Measurements from ENCODE around the gene TTC23. TPM values are rescaled to one million over a fixed set of nuclear protein-coding genes. Genes with fewer than 3 reads are reported as not detected.

TTC23 gene
- total RNA-seq, 1 experiment from 2014 or later, result 22.6 TPM

- DNase-seq (ENCODE audit: low read depth), result peak; percentile 55
Measured at GRCh38 chr15:99104788-99105513, 144.4 kb downstream of the TTC23 start, which contains the start of gene SYNM. SYNM (plus strand) TSS chr15:99105080; CDS start chr15:99105200, 120 bp downstream.

DNA sequence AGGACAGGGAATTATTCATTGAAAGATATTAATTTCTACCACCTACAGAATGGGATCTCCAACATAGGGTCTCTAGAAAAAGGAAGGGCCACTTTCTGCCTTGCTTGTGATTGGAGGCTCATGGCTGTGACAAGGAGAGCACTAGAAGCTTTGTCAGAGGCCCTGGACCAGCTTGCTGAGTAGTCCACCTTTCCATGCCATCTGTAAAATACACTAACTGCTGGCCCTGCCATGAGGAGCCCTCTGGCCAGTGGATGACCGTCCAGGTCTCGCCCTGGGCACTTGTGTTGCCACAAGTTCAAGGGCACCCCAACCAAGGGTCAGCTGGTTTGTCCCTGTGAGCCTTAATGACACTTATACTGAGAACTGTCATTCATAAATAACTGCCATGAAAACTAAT, 146.1 kb downstream of the TTC23 start:
- no peak for DNase-seq (ENCODE audit: low read depth)

- no peak for DNase-seq (ENCODE audit: low read depth)
Measured at GRCh38 chr15:99102332-99103235, 146.8 kb downstream of the TTC23 start.

DNA sequence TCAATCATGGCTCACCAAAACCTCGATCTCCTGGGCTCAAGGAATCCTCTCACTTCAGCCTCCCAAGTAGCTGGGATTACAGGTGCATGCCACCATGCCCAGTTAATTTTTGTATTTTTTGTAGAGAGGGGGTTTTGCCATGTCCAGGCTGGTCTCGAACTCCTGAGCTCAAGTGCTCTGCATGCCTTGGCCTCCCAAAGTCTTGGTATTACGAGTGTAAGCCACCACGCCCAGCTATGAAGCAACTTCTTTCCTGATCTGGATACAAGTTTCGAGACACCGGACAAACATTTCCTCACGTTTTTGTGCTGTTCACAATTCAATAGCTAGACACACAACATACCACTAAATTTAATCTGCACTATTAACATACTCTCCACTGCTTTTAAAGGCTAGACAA, 147.9 kb downstream of the TTC23 start:
- no peak for DNase-seq (ENCODE audit: low read depth)

GRCh38 chr15:99100245-99101173, 148.9 kb downstream of the TTC23 start:
- peak; percentile 65 for DNase-seq (ENCODE audit: low read depth)

GRCh38 chr15:99099661-99100060, 149.7 kb downstream of the TTC23 start:
- no peak for DNase-seq (ENCODE audit: low read depth)

DNA sequence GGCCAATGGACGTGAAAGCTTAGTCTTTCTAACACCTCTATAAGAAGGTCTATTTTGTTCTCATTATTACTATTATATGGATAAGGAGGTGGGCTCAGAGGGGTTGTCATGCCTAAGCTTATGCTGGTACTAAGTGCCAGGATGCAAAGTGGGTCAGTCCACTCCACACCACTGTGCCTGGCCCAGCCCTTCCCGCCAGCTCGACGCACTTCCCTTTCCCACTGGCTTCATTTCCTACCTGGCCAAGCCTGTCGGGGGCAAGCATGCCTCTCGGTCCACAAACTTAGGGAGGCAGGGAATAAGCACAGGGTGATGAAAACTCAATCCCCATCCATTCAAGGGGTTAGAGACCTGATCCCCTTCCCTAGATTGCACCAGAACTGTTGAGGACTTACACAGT, 150.4 kb downstream of the TTC23 start:
- no peak for DNase-seq (ENCODE audit: low read depth)

GRCh38 chr15:99098426-99098825, 151.0 kb downstream of the TTC23 start:
- no peak for DNase-seq (ENCODE audit: low read depth)

DNA sequence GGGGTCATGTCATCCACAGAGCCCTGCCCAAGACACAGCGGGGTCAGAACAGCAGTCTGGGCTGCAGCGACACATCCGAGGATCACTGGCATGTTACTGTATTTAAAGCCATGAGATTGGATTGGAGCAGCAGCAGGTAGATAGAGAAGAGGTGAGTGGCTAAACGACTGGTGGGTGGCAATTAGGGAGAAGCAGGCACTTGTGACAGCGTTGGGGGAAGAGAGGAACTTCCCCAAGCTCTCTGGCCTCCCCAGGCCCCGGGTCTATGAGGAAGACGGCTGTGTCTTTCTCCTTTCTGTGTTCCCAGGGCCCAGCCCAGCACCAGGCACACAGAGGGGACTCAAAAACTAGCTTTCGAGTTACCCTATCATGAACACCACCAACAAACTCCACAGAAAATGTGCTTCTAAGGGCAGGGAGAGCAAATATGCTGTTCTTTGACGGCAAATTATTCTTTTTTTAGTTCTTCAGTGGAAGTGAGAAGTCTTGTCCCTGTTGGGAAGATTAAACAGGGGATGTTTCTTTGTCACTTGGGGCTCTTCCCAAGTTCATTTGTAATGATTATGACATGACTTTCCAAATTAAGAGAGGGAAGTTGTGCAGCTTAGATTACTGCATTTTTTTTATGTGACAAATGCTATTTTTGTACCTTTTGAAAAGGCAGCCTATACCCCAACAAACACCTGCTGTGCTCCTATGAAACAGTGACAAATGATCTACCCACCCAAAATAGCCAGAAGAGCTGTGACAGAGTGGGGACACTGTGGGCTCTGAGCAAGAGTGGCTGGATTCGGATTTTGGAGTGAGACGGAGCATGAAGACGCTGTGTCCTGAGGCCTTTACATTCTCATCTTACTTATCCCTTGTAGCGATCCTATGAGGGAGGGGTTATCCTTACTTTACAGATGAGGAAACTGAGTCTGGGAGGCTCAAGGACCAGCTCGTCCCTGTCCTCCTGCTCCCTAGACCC, 151.7 kb downstream of the TTC23 start:
- no peak for DNase-seq (ENCODE audit: low read depth)

- DNase-seq (ENCODE audit: low read depth), result peak; percentile 15
Measured at GRCh38 chr15:99096894-99097426, 152.4 kb downstream of the TTC23 start.

DNA sequence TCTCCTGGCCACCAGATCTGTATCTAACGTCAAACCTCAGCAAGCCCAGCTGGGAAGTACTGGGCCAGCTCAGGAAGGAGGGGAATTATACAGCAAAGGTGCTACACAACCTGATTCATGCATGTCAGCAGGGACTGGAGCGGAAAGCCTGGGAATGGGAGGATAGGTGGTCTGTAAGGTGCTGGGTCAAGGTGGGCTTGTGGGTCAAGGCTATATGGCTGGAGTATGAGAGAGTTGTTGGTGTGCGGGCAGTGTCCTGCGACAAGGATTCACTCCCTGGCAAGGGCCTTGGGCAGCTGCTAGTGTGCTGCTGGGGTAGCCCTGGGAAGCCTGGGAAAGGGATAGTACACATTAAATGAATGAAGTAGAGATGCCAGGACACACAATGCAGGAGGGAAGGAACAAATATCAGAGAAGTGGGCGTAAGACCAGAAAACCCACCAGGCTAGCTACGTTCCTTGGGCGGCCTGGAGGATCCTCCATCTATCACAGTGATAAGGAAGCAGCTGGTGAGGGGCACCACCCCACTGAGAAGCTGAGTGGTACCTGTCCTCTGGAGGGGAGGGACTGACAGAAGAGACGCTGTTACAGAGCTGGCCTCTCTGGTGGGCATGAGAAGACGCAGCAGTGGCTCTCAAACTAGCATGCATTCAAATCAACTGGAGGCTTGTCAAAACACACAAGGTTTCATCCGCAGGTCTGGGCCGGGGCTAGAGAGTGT, 153.0 kb downstream of the TTC23 start:
- DNase-seq (ENCODE audit: low read depth), result no peak

DNA sequence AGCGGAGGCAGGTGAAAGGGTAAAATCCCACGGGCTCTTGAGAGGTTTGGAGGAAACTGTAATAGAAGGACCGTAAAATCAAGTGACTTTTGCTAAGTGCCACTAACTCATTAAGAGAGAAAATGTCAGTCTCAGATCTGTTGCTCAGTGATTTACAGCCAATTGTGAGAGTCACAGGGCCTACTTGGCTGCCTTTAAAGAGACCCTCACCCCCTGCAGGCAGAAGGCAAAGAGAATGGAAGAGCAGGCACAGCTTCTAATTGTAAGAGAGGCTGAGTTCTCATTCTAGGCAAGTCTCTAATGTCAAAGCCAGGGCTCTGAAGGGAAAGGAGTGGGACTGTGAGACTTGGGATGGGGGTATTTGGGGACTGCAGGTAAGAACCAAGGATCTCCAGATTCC, 153.8 kb downstream of the TTC23 start:
- no peak for DNase-seq (ENCODE audit: low read depth)

GRCh38 chr15:99092554-99093172, 156.7 kb downstream of the TTC23 start:
- DNase-seq (ENCODE audit: low read depth), result no peak

GRCh38 chr15:99090938-99091337, 158.4 kb downstream of the TTC23 start:
- DNase-seq (ENCODE audit: low read depth), result no peak

DNA sequence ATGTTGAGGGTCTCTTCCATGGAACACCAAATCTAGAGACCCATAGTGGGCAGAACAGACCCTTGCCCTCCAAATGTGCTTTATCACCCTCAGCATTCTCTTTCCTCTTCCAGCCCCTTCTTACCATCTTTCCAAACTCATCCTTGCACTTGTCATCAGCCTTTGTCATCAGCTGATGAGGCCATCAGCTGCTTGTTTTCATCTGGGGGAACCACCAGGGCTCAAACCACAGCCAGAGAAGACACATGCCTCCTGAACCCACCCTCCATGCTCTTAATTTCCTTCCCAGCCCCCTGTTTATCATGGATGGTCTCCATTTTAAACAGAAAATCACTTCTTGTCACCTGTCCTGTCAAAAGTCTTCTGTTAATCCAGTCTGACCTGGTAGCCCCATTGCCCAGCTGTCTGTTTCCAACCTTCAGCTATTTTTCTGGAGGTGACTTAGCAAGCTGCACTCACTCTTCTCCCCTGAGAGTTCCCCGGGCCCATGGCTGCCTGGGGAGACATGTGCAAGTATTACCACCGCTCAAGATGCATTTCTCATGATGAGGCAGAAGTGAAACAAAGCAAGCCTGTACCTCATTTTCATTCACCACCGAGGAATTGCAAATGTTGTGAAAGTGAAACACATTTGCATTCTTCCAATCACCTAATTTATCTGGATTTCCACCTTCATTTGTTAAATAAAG, 159.2 kb downstream of the TTC23 start:
- peak; percentile 17 for DNase-seq (ENCODE audit: low read depth)

DNA sequence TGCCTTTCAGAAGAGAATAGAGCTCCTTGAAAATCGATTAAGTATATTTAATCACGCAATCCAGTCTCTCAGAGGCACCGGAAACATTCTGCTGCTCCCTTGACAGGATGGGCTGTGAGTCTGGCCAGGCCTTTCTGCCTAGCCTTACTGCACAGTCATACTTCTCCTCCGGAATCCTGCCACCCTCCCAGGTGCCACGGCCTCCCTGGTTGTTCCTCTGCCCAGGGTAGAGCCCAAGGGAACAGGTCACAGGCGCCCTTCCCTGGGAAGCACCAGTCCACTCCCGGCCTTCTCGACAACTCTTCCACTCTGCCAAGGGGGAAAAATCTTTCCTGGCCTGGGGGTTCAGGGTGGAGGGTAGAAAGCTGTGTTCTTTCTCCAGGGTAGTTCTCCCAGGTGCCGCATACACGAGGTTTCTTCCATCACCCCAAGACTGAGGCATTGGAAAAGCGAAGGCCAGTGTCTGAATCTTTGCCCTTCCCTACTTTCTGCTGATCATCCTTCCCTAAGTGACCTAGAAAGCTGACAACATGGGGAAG, 161.9 kb downstream of the TTC23 start:
- no peak for DNase-seq (ENCODE audit: low read depth)

DNA sequence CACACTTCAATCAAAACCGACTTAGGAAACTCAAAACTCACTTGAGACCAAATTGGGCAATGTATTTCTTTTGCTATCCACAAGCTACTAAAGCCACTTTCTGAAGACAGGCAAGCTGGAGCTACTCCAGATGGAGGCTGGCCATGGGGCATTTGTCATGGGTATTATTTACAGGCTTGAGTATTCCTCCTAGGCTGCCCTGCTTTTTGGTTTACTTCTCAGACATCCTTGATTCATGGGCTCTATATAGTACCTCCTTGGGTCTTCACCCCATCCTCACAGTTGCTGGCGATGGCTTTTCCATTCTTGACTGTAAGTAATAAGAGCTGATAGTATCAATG, 163.1 kb downstream of the TTC23 start:
- DNase-seq (ENCODE audit: low read depth), result no peak
